H9 (cell line): ENCODE data around the gene OR56A3. TPM values are rescaled to one million over a fixed set of nuclear protein-coding genes. Genes with fewer than 3 reads are reported as not detected.

Experiments used
- DNase-seq: peaks from one replicate; pipeline ENCODE4 v3.0.0-alpha.2; 2017
- H2AFZ ChIP-seq: one replicate; pipeline ENCODE4 v1.6.1; 2013; ENCODE audit warnings: mild to moderate bottlenecking, low read length, control low read depth, moderate library complexity
- H2AK5ac ChIP-seq: 2 replicates; pipeline ENCODE4 v1.6.1; 2013; ENCODE audit warnings: low read length, control low read depth, mixed read lengths; ENCODE audit not compliant: insufficient read length
- H2BK120ac ChIP-seq: one replicate; pipeline ENCODE4 v1.6.1; 2013; ENCODE audit warnings: low read depth, mild to moderate bottlenecking, low read length, control low read depth, inconsistent platforms; ENCODE audit not compliant: poor library complexity, severe bottlenecking
- H2BK12ac ChIP-seq: 2 replicates; pipeline ENCODE4 v1.6.1; 2013; ENCODE audit warnings: low read length, control low read depth, mixed read lengths, low read depth; ENCODE audit not compliant: insufficient read length
- H2BK15ac ChIP-seq: 2 replicates; pipeline ENCODE4 v1.6.1; 2013; ENCODE audit warnings: low read depth, low read length, control low read depth
- H2BK20ac ChIP-seq: one replicate; pipeline ENCODE4 v1.6.1; 2013; ENCODE audit warnings: low read depth, mild to moderate bottlenecking, low read length, control low read depth, inconsistent platforms; ENCODE audit not compliant: poor library complexity, severe bottlenecking
- H2BK5ac ChIP-seq: 2 replicates; pipeline ENCODE4 v1.6.1; 2013; ENCODE audit warnings: low read length, control low read depth, mixed read lengths; ENCODE audit not compliant: insufficient read length
- H3K14ac ChIP-seq: 2 replicates; pipeline ENCODE4 v1.6.1; 2013; ENCODE audit warnings: low read length, control low read depth; ENCODE audit not compliant: insufficient read depth
- H3K18ac ChIP-seq: 2 replicates; pipeline ENCODE4 v1.6.1; 2013; ENCODE audit warnings: low read depth, mild to moderate bottlenecking, mixed read lengths, low read length, control low read depth; ENCODE audit not compliant: insufficient read length
- H3K23ac ChIP-seq: 2 replicates; pipeline ENCODE4 v1.6.1; 2013; ENCODE audit warnings: low read length, control low read depth, mixed read lengths, low read depth; ENCODE audit not compliant: insufficient read length
- H3K23me2 ChIP-seq: 2 replicates; pipeline ENCODE4 v1.6.1; 2013; ENCODE audit warnings: low read depth, mild to moderate bottlenecking, mixed read lengths, low read length, control low read depth; ENCODE audit not compliant: insufficient read length, poor library complexity, severe bottlenecking
- H3K27ac ChIP-seq: 2 replicates; pipeline ENCODE4 v1.5.1; 2013; ENCODE audit warnings: low read length, control low read depth, mixed read lengths, low read depth; ENCODE audit not compliant: insufficient read length
- H3K27me3 ChIP-seq: 2 replicates; pipeline ENCODE4 v1.6.1; 2013; ENCODE audit warnings: low read length, control low read depth, inconsistent platforms; ENCODE audit not compliant: insufficient read depth
- H3K4ac ChIP-seq: 2 replicates; pipeline ENCODE4 v1.6.1; 2013; ENCODE audit warnings: low read depth, mild to moderate bottlenecking, control low read depth, inconsistent platforms, low read length, moderate library complexity
- H3K4me1 ChIP-seq: 2 replicates; pipeline ENCODE4 v1.6.1; 2013; ENCODE audit warnings: low read length, control low read depth, inconsistent platforms; ENCODE audit not compliant: insufficient read depth
- H3K4me2 ChIP-seq: 2 replicates; pipeline ENCODE4 v1.6.1; 2013; ENCODE audit warnings: low read length, control low read depth, mixed read lengths; ENCODE audit not compliant: insufficient read length, insufficient read depth
- H3K56ac ChIP-seq: 2 replicates; pipeline ENCODE4 v1.6.1; 2013; ENCODE audit warnings: low read depth, mild to moderate bottlenecking, mixed read lengths, low read length, control low read depth; ENCODE audit not compliant: insufficient read length
- H3K79me1 ChIP-seq: 2 replicates; pipeline ENCODE4 v1.6.1; 2013; ENCODE audit warnings: low read depth, mild to moderate bottlenecking, moderate library complexity, low read length, control low read depth, inconsistent platforms; ENCODE audit not compliant: insufficient read depth, poor library complexity, severe bottlenecking
- H3K79me2 ChIP-seq: 2 replicates; pipeline ENCODE4 v1.6.1; 2013; ENCODE audit warnings: low read length, control low read depth, inconsistent platforms; ENCODE audit not compliant: insufficient read depth
- H3K9ac ChIP-seq: 2 replicates; pipeline ENCODE4 v1.6.1; 2013; ENCODE audit warnings: low read length, control low read depth, mixed read lengths; ENCODE audit not compliant: insufficient read length; ENCODE audit errors: extremely low read depth
- H3K9me3 ChIP-seq: one replicate; pipeline ENCODE4 v1.6.1; 2013; ENCODE audit warnings: low read depth, low read length, inconsistent platforms; ENCODE audit not compliant: control insufficient read depth
- H3T11ph ChIP-seq: one replicate; pipeline ENCODE4 v1.6.1; 2013; ENCODE audit warnings: mild to moderate bottlenecking, low read length, control low read depth, inconsistent platforms
- H4K20me1 ChIP-seq: one replicate; pipeline ENCODE4 v1.6.1; 2013; ENCODE audit not compliant: control insufficient read depth, insufficient read length, insufficient read depth
- H4K5ac ChIP-seq: 2 replicates; pipeline ENCODE4 v1.6.1; 2013; ENCODE audit warnings: low read depth, mild to moderate bottlenecking, mixed read lengths, low read length, control low read depth; ENCODE audit not compliant: insufficient read length
- H4K8ac ChIP-seq: replicated peaks from 2 replicates; pipeline ENCODE4 v1.6.1; 2013; ENCODE audit warnings: low read length, control low read depth, mixed read lengths, low read depth; ENCODE audit not compliant: insufficient read length
- H4K91ac ChIP-seq: 2 replicates; pipeline ENCODE4 v1.6.1; 2013; ENCODE audit warnings: low read depth, mild to moderate bottlenecking, moderate library complexity, mixed read lengths, low read length, control low read depth; ENCODE audit not compliant: insufficient read length
- H3K27ac Mint-ChIP-seq, 3 experiments: 2 replicates in 2 of 3; 3 replicates in 1 of 3; pipeline ENCODE4 v1.8.0; 2020 to 2021; ENCODE audit warnings: mixed read lengths in 3 of 3, mild to moderate bottlenecking in 1 of 3, moderate library complexity in 1 of 3
- H3K27me3 Mint-ChIP-seq: 2 replicates; pipeline ENCODE4 v1.8.0; 2021; ENCODE audit warnings: low read depth, mild to moderate bottlenecking, moderate library complexity, mixed read lengths
- H3K36me3 Mint-ChIP-seq, 3 experiments: 2 replicates in 2 of 3; 3 replicates in 1 of 3; pipeline ENCODE4 v1.8.0; 2020 to 2021; ENCODE audit warnings: low read depth in 3 of 3, mixed read lengths in 3 of 3; ENCODE audit not compliant: insufficient read depth in 1 of 3
- H3K4me1 Mint-ChIP-seq, 2 experiments: 2 replicates each; pipeline ENCODE4 v1.8.0; 2020; ENCODE audit warnings: mixed read lengths in 2 of 2
- H3K4me3 Mint-ChIP-seq, 2 experiments: 2 replicates in 1 of 2; 3 replicates in 1 of 2; pipeline ENCODE4 v1.8.0; 2020 to 2021; ENCODE audit warnings: mild to moderate bottlenecking in 2 of 2, mixed read lengths in 2 of 2, moderate library complexity in 1 of 2
- H3K9me3 Mint-ChIP-seq, 2 experiments: 2 replicates in 1 of 2; 3 replicates in 1 of 2; pipeline ENCODE4 v1.8.0; 2020; ENCODE audit warnings: mild to moderate bottlenecking in 2 of 2, mixed read lengths in 2 of 2, moderate library complexity in 1 of 2
- CTCF ChIP-seq: fragments of 200-600 bp; sonication (generic); conservative IDR thresholded peaks from 3 replicates; pipeline ENCODE4 v1.8.0; 2021; ENCODE audit warnings: antibody characterized with exemption, mild to moderate bottlenecking
- WGBS: extraction: QIAGEN DNeasy Blood & Tissue Kit; methylation state at CpG from one replicate; pipeline ENCODE4 v1.1.7; 2013; ENCODE audit warnings: missing lambda C conversion rate, low lambda C conversion rate, mixed read lengths; ENCODE audit not compliant: insufficient read length; ENCODE audit errors: extremely low coverage; 5-methylcytosine and 5-hydroxymethylcytosine counted together
- total RNA-seq: library from RNA; stranded (reverse); gene quantifications from 2 replicates; pipeline ENCODE4 v1.2.1, GENCODE V29; 2021

OR56A3 gene
- total RNA-seq, 1 experiment from 2014 or later, result not detected

- Histone ChIP-seq H4K5ac (no peak overlapping the region), H4K20me1 (no peaks in the 10 kb centered on the region)
These were observed 31.5 kb upstream of the OR56A3 start for GRCh38 chr11:5910540-5910939.

More at GRCh38 chr11:5910540-5910939, 31.5 kb upstream of the OR56A3 start:
- H3K9me3 Mint-ChIP-seq, result peaks cover 20 to 28% of the 10 kb centered on the region in 2 experiments
- H3K23me2 ChIP-seq, result no peaks in the 10 kb centered on the region
- H2BK20ac ChIP-seq, result no peak overlapping the region
- no peak overlapping the region for H2BK120ac ChIP-seq
- H3K27me3 ChIP-seq, result no peaks in the 10 kb centered on the region
- DNase-seq, result no peak
- H2BK12ac ChIP-seq, result no peak overlapping the region
- H3K18ac ChIP-seq, result no peak overlapping the region
- no peak overlapping the region for H3K4me3 Mint-ChIP-seq
- no peaks in the 10 kb centered on the region for H3K79me1 ChIP-seq
- H3K27ac ChIP-seq, result no peak overlapping the region
- no peak overlapping the region for H3T11ph ChIP-seq
- no peaks in the 10 kb centered on the region for H3K9me3 ChIP-seq
- no peak for TF ChIP-seq CTCF
- H3K4ac ChIP-seq, result no peak overlapping the region
- H4K8ac ChIP-seq, result no peak overlapping the region
- no peaks in the 10 kb centered on the region for H3K4me1 Mint-ChIP-seq
- H3K4me1 ChIP-seq, result no peaks in the 10 kb centered on the region
- no peak overlapping the region for H2BK5ac ChIP-seq
- no peak overlapping the region for H2BK15ac ChIP-seq
- H3K27ac Mint-ChIP-seq, result no peak overlapping the region
- H3K14ac ChIP-seq, result no peak overlapping the region
- no peak overlapping the region for H3K56ac ChIP-seq
- no peak overlapping the region for H2AK5ac ChIP-seq
- no peak overlapping the region for H3K9ac ChIP-seq
- peaks cover 0 to 6% (median 6%) of the 10 kb centered on the region in 3 experiments; a peak in 5 of 7 replicates for H3K36me3 Mint-ChIP-seq
- no peak overlapping the region for H3K4me2 ChIP-seq
- peaks cover 5% of the 10 kb centered on the region for H3K27me3 Mint-ChIP-seq
- no peak overlapping the region for H3K23ac ChIP-seq
- no peak overlapping the region for H4K91ac ChIP-seq
- WGBS, result no CpG with 5 or more reads among the region's 2 CpGs
- no peak overlapping the region for H2AFZ ChIP-seq
- no peaks in the 10 kb centered on the region for H3K79me2 ChIP-seq
